Measurements from ENCODE around the gene ALG5. TPM values are rescaled to one million over a fixed set of nuclear protein-coding genes. Genes with fewer than 3 reads are reported as not detected.

The ALG5 gene
- total RNA-seq, 5 donors from 2014 or later (not counting 1 experiment from before 2014, with no cell fraction given), result 15.8 to 20.3 (median 19.1) TPM

DNA sequence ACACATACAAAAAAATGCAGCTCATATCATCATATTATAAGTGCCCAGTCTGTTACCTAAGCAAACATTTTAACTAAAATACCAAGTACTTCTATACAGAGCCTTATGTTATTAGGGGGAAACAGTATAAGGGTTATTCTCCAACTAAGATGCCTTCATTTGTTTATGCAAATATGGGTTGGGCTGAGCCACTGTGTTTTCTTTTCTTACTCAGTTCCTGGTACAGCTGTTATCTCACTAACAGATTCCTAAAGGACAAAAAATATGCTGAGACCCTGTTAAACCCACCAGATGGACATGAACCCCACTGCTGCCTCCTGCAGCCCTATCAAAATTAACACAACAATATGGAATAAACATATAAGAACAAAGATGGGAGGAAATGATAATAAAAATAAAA lies 44.6 kb downstream of the ALG5 start:
- H3K9me3 Mint-ChIP-seq, result no peaks in the 10 kb centered on the region
- no peak overlapping the region for H3K4me3 Mint-ChIP-seq
- H3K27me3 ChIP-seq (replicated peaks in 1 of 2; ENCODE audit: control insufficient read depth in 2 of 2, extremely low read depth in 1 of 2, insufficient read depth in 2 of 2, low read length in 1 of 2), result no peaks in the 10 kb centered on the region
- no peak overlapping the region for H3K27ac Mint-ChIP-seq
- H3K4me3 ChIP-seq (ENCODE audit: control insufficient read depth in 1 of 2, extremely low read depth in 1 of 2, low read length in 1 of 2), result no peak overlapping the region
- ChIA-PET CTCF (no interaction called here), POLR2A (interaction anchor here (0.6 kb wide), 2 partner anchors 20 to 155 kb away, joined by 3 read pairs; no protein-coding TSS in a partner anchor)
- peaks cover 0 to 37% of the 10 kb centered on the region in 2 donors for H3K36me3 ChIP-seq (ENCODE audit: control insufficient read depth in 2 of 2, extremely low read depth in 1 of 2, insufficient read depth in 1 of 2, low read length in 1 of 2)
- H3K4me1 Mint-ChIP-seq, result peaks cover 0 to 4% (median 0%) of the 10 kb centered on the region in 3 donors
- H3K27ac ChIP-seq (ENCODE audit: low read length), result no peak overlapping the region
- no peaks in the 10 kb centered on the region for H3K27me3 Mint-ChIP-seq
- ATAC-seq (replicated peaks in 1 of 4) (no peak), DNase-seq (no peak)
- peaks cover 73% of the 10 kb centered on the region for H3K36me3 Mint-ChIP-seq
- H3K4me1 ChIP-seq (ENCODE audit: control insufficient read depth in 1 of 2, extremely low read depth in 1 of 2, insufficient read depth in 2 of 2, low read length in 2 of 2), result peaks cover 0 to 2% of the 10 kb centered on the region in 2 experiments
- no peaks in the 10 kb centered on the region for H3K9me3 ChIP-seq

DNA sequence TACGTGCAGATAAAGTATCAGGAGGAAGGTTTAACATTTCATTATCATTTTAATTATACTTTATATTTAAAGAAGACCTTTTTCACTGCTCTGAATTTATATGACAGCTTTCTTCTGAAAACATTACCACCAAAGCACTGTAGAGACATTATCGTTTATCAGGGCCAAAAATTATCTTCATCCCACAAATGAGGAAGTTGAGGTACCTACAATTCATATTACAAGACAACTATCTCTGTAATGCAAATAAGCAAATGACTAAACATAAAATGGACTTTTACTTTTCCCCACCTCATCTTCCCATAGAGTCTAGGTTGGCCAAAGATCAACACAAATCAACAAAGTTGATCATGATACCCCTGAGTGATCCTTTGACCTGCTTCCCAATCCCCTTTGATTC lies 48.2 kb downstream of the ALG5 start:
- H3K9me3 Mint-ChIP-seq, result peaks cover 0 to 3% (median 0%) of the 10 kb centered on the region in 3 donors
- no peaks in the 10 kb centered on the region for H3K27me3 Mint-ChIP-seq
- H3K27ac Mint-ChIP-seq, result no peak overlapping the region
- Histone ChIP-seq H3K4me1 (ENCODE audit: control insufficient read depth in 1 of 2, extremely low read depth in 1 of 2, insufficient read depth in 2 of 2, low read length in 2 of 2) (no peaks in the 10 kb centered on the region), H3K27ac (ENCODE audit: low read length) (no peak overlapping the region), H3K27me3 (replicated peaks in 1 of 2; ENCODE audit: control insufficient read depth in 2 of 2, extremely low read depth in 1 of 2, insufficient read depth in 2 of 2, low read length in 1 of 2) (no peaks in the 10 kb centered on the region), H3K9me3 (no peaks in the 10 kb centered on the region), H3K36me3 (ENCODE audit: control insufficient read depth in 2 of 2, extremely low read depth in 1 of 2, insufficient read depth in 1 of 2, low read length in 1 of 2) (peaks cover 5 to 30% of the 10 kb centered on the region in 2 donors), H3K4me3 (ENCODE audit: control insufficient read depth in 1 of 2, extremely low read depth in 1 of 2, low read length in 1 of 2) (no peak overlapping the region)
- ChIA-PET CTCF (no interaction called here), POLR2A (interaction anchor here (0.6 kb wide), 2 partner anchors 22 to 33 kb away, joined by 3 to 4 read pairs; no protein-coding TSS in a partner anchor)
- H3K4me3 Mint-ChIP-seq, result no peak overlapping the region
- peaks cover 0 to 4% (median 0%) of the 10 kb centered on the region in 3 donors for H3K4me1 Mint-ChIP-seq
- DNase-seq (no peak), ATAC-seq (replicated peaks in 1 of 4) (no peak)
- H3K36me3 Mint-ChIP-seq, result peaks cover 65% of the 10 kb centered on the region
- no CpG with 5 or more reads among the region's 2 CpGs for WGBS (ENCODE audit: insufficient coverage)

DNA sequence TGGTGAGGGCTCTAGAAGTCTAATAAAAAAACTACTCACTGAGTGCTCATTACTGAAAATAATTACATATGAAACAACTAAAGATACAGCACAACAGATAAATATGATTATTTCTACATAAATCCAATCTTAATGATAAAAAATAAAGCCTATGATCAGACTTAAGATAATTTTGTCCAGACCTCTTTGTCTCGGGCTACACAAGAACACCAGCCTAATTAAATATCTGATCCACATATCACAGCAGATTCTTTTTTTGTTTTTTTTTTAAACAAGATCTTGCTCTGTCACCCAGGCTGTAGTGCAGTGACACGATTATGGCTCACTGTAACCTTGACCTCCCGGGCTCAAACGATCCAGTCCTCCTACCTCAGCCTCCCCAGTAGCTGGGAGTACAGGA lies 48.8 kb downstream of the ALG5 start:
- Histone ChIP-seq H3K9me3 (no peaks in the 10 kb centered on the region), H3K4me1 (ENCODE audit: control insufficient read depth in 1 of 2, extremely low read depth in 1 of 2, insufficient read depth in 2 of 2, low read length in 2 of 2) (no peaks in the 10 kb centered on the region), H3K36me3 (ENCODE audit: control insufficient read depth in 2 of 2, extremely low read depth in 1 of 2, insufficient read depth in 1 of 2, low read length in 1 of 2) (peaks cover 5 to 27% of the 10 kb centered on the region in 2 donors), H3K4me3 (ENCODE audit: control insufficient read depth in 1 of 2, extremely low read depth in 1 of 2, low read length in 1 of 2) (no peak overlapping the region), H3K27ac (ENCODE audit: low read length) (no peak overlapping the region), H3K27me3 (replicated peaks in 1 of 2; ENCODE audit: control insufficient read depth in 2 of 2, extremely low read depth in 1 of 2, insufficient read depth in 2 of 2, low read length in 1 of 2) (no peaks in the 10 kb centered on the region)
- WGBS (ENCODE audit: insufficient coverage), result 96% methylated on average over 4 of the region's 4 CpGs
- ATAC-seq (replicated peaks in 1 of 4), result no peak
- DNase-seq, result no peak
- Mint-ChIP-seq H3K4me1 (peaks cover 0 to 4% (median 0%) of the 10 kb centered on the region in 3 donors), H3K4me3 (no peak overlapping the region), H3K27me3 (no peaks in the 10 kb centered on the region), H3K9me3 (peaks cover 0 to 3% (median 2%) of the 10 kb centered on the region in 3 donors), H3K27ac (no peak overlapping the region), H3K36me3 (peaks cover 60% of the 10 kb centered on the region)
- POLR2A ChIA-PET, result no interaction called here
- CTCF ChIA-PET, result no interaction called here

DNA sequence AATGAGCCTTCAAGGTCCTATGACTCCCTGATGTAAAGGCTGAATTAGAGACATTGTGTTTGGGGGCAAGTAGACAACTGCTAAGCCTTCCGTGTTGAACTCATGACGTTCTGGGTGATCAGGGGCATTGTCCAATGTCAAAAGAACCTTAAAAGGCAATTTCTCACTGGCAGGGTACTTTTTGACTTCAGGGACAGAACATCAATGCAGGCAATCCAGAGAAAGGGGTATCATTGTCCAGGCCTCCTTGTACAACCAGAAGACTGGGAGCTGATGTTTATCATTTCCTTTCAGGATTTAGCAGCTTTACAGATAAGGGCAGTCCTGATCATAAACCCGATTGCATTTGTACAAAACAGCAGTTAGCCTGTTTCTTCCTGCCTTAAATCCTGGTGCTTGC lies 54.1 kb downstream of the ALG5 start:
- no peak overlapping the region for H3K27ac Mint-ChIP-seq
- CTCF ChIA-PET, result no interaction called here
- Histone ChIP-seq H3K36me3 (ENCODE audit: control insufficient read depth in 2 of 2, extremely low read depth in 1 of 2, insufficient read depth in 1 of 2, low read length in 1 of 2) (peaks cover 3 to 5% of the 10 kb centered on the region in 2 donors), H3K9me3 (no peaks in the 10 kb centered on the region), H3K4me1 (ENCODE audit: control insufficient read depth in 1 of 2, extremely low read depth in 1 of 2, insufficient read depth in 2 of 2, low read length in 2 of 2) (no peaks in the 10 kb centered on the region), H3K27ac (ENCODE audit: low read length) (no peak overlapping the region), H3K27me3 (replicated peaks in 1 of 2; ENCODE audit: control insufficient read depth in 2 of 2, extremely low read depth in 1 of 2, insufficient read depth in 2 of 2, low read length in 1 of 2) (no peaks in the 10 kb centered on the region), H3K4me3 (ENCODE audit: control insufficient read depth in 1 of 2, extremely low read depth in 1 of 2, low read length in 1 of 2) (no peak overlapping the region)
- POLR2A ChIA-PET, result no interaction called here
- peaks cover 4 to 20% (median 12%) of the 10 kb centered on the region in 3 donors for H3K9me3 Mint-ChIP-seq
- WGBS (ENCODE audit: insufficient coverage), result 84% methylated on average over 2 of the region's 3 CpGs
- H3K36me3 Mint-ChIP-seq, result peaks cover 26% of the 10 kb centered on the region
- DNase-seq, result no peak
- H3K4me3 Mint-ChIP-seq, result no peak overlapping the region
- H3K4me1 Mint-ChIP-seq, result no peaks in the 10 kb centered on the region
- peaks cover 0 to 1% of the 10 kb centered on the region in 2 donors for H3K27me3 Mint-ChIP-seq
- no peak for ATAC-seq (replicated peaks in 1 of 4)

DNA sequence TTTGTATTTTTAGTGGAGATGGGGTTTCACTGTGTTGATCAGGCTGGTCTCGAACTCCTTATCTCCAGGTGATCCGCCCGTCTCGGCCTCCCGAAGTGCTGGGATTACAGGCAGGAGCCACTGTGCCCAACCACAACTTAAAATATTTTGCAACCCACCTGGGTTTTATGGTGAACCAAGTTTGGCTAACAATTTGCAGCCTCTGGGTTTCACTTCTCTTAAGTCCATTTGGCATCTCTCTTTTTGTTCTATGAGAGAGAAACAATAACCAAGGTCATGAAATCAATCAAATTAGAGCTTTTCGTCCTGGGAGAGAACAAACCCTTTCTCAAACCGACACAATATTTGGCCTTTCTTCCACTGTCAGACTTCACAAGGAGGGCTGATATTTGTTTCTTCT lies 73.5 kb downstream of the ALG5 start:
- no peak overlapping the region for H3K4me3 Mint-ChIP-seq
- H3K27me3 Mint-ChIP-seq, result peaks cover 31 to 39% of the 10 kb centered on the region in 2 donors
- Histone ChIP-seq H3K9me3 (no peaks in the 10 kb centered on the region), H3K36me3 (ENCODE audit: control insufficient read depth in 2 of 2, extremely low read depth in 1 of 2, insufficient read depth in 1 of 2, low read length in 1 of 2) (no peaks in the 10 kb centered on the region), H3K27me3 (replicated peaks in 1 of 2; ENCODE audit: control insufficient read depth in 2 of 2, extremely low read depth in 1 of 2, insufficient read depth in 2 of 2, low read length in 1 of 2) (peaks cover 6 to 8% of the 10 kb centered on the region in 2 experiments), H3K4me1 (ENCODE audit: control insufficient read depth in 1 of 2, extremely low read depth in 1 of 2, insufficient read depth in 2 of 2, low read length in 2 of 2) (no peaks in the 10 kb centered on the region), H3K27ac (ENCODE audit: low read length) (no peak overlapping the region), H3K4me3 (ENCODE audit: control insufficient read depth in 1 of 2, extremely low read depth in 1 of 2, low read length in 1 of 2) (no peak overlapping the region)
- no peaks in the 10 kb centered on the region for H3K36me3 Mint-ChIP-seq
- no peak overlapping the region for H3K27ac Mint-ChIP-seq
- WGBS (ENCODE audit: insufficient coverage), result 80% methylated on average over 2 of the region's 7 CpGs
- ChIA-PET POLR2A (no interaction called here), CTCF (no interaction called here)
- DNase-seq (no peak), ATAC-seq (replicated peaks in 1 of 4) (no peak)
- H3K9me3 Mint-ChIP-seq, result peaks cover 0 to 3% (median 0%) of the 10 kb centered on the region in 3 donors
- peaks cover 0 to 2% (median 1%) of the 10 kb centered on the region in 3 donors for H3K4me1 Mint-ChIP-seq

DNA sequence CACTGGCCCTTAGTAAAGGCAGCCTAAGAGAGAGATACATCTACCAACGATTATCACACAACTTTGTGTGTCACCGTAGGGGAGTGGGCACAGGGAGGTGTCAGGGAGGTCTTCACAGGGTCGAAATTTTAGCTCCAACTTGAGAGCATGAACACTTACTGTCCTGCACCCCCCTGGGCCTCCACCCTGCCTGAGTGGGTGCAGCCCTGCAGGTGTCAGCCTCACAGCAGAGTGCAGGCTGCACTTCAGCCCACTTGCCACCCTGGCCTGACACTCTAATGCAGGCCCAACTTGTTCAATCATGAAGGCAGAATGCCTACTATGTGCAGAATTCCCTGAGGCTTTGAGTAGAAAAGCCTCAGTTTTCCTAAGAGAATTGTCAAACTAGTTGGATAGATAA lies 75.1 kb downstream of the ALG5 start:
- H3K27ac Mint-ChIP-seq, result no peak overlapping the region
- ATAC-seq (replicated peaks in 1 of 4) (no peak), DNase-seq (no peak)
- H3K4me3 ChIP-seq (ENCODE audit: control insufficient read depth in 1 of 2, extremely low read depth in 1 of 2, low read length in 1 of 2), result no peak overlapping the region
- no peaks in the 10 kb centered on the region for H3K9me3 Mint-ChIP-seq
- H3K36me3 Mint-ChIP-seq, result no peaks in the 10 kb centered on the region
- peaks cover 6 to 18% of the 10 kb centered on the region in 2 experiments for H3K27me3 ChIP-seq (replicated peaks in 1 of 2; ENCODE audit: control insufficient read depth in 2 of 2, extremely low read depth in 1 of 2, insufficient read depth in 2 of 2, low read length in 1 of 2)
- H3K27me3 Mint-ChIP-seq, result peaks cover 33 to 36% of the 10 kb centered on the region in 2 donors
- ChIA-PET POLR2A (no interaction called here), CTCF (no interaction called here)
- no peaks in the 10 kb centered on the region for H3K36me3 ChIP-seq (ENCODE audit: control insufficient read depth in 2 of 2, extremely low read depth in 1 of 2, insufficient read depth in 1 of 2, low read length in 1 of 2)
- H3K4me1 Mint-ChIP-seq, result peaks cover 0 to 8% (median 7%) of the 10 kb centered on the region in 3 donors
- H3K27ac ChIP-seq (ENCODE audit: low read length), result no peak overlapping the region
- no peak overlapping the region for H3K4me3 Mint-ChIP-seq
- WGBS (ENCODE audit: insufficient coverage), result no CpG with 5 or more reads among the region's 3 CpGs
- no peaks in the 10 kb centered on the region for H3K9me3 ChIP-seq
- H3K4me1 ChIP-seq (ENCODE audit: control insufficient read depth in 1 of 2, extremely low read depth in 1 of 2, insufficient read depth in 2 of 2, low read length in 2 of 2), result peaks cover 2 to 8% of the 10 kb centered on the region in 2 experiments

Data from T-cell (primary cell).